ENCODE results near the gene PDE4D.

DNA sequence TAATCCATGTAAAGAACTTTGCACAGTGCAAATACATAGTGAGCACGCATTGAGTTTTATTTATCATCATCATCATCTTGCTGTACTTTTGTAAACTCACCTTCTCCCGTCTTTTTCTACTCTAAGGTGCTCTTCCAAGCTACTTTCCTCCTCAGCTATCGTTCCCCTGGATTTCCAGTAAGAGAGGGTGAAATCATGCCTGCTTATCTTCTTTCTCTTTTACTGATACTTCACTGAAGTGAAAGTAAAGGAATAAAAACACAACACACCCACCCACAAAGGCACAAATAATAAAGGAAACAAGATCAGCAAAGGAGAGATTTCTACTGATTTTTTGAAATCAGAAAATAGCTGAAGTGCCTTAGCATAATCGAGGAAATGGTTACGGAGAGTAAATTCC lies 800.8 kb downstream of the PDE4D start:
- no peak for TF ChIP-seq POLR2A (IDR thresholded peaks at IDR 0.05)
- TF ChIP-seq, protein P1, sequence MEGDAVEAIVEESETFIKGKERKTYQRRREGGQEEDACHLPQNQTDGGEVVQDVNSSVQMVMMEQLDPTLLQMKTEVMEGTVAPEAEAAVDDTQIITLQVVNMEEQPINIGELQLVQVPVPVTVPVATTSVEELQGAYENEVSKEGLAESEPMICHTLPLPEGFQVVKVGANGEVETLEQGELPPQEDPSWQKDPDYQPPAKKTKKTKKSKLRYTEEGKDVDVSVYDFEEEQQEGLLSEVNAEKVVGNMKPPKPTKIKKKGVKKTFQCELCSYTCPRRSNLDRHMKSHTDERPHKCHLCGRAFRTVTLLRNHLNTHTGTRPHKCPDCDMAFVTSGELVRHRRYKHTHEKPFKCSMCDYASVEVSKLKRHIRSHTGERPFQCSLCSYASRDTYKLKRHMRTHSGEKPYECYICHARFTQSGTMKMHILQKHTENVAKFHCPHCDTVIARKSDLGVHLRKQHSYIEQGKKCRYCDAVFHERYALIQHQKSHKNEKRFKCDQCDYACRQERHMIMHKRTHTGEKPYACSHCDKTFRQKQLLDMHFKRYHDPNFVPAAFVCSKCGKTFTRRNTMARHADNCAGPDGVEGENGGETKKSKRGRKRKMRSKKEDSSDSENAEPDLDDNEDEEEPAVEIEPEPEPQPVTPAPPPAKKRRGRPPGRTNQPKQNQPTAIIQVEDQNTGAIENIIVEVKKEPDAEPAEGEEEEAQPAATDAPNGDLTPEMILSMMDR (IDR thresholded peaks at IDR 0.05): no peak

Data from right lobe of liver (tissue), 4 donors.